Kidney (tissue), 14 donors: ENCODE data around the gene IFFO2. TPM values are rescaled to one million over a fixed set of nuclear protein-coding genes. Genes with fewer than 3 reads are reported as not detected.

ENCODE experiments used
- DNase-seq, 5 donors: peaks; one replicate each; pipeline ENCODE4 v3.0.0-alpha.2; 2013 to 2020
- FAIRE-seq: peaks from 2 replicates; lab custom pipeline; 2012; peaks lifted over from hg19 to GRCh38; lab: Jason Lieb, UNC
- H3K27ac ChIP-seq, 2 donors: one replicate each; pipeline ENCODE4 v1.7.0; 2013; ENCODE audit warnings: low read depth in 2 of 2, low read length in 2 of 2, inconsistent platforms in 1 of 2
- H3K27me3 ChIP-seq: one replicate; pipeline ENCODE4 v1.7.1; 2013; ENCODE audit warnings: low read length, inconsistent platforms; ENCODE audit not compliant: control insufficient read depth, insufficient read depth
- H3K36me3 ChIP-seq, 3 donors: one replicate each; pipeline versions ENCODE4 v1.7.0 to v1.7.1; 2013; ENCODE audit warnings: low read length in 3 of 3, control low read depth in 1 of 3, inconsistent platforms in 1 of 3; ENCODE audit not compliant: insufficient read depth in 3 of 3, control insufficient read depth in 2 of 3
- H3K4me1 ChIP-seq, 3 donors: one replicate each; pipeline versions ENCODE4 v1.7.0 to v1.7.1; 2013; ENCODE audit warnings: low read length in 3 of 3, inconsistent platforms in 1 of 3, low read depth in 1 of 3; ENCODE audit not compliant: control insufficient read depth in 2 of 3, insufficient read depth in 2 of 3
- H3K4me3 ChIP-seq, 3 donors: one replicate each; pipeline versions ENCODE4 v1.7.0 to v1.8.1; 2013; ENCODE audit warnings: low read length in 3 of 3, control low read depth in 1 of 3, inconsistent platforms in 1 of 3
- H3K9ac ChIP-seq, 3 donors: one replicate each; pipeline versions ENCODE4 v1.7.0 to v1.7.1; 2013; ENCODE audit warnings: low read length in 3 of 3, control low read depth in 1 of 3, inconsistent platforms in 1 of 3
- H3K9me3 ChIP-seq, 3 donors: one replicate each; pipeline versions ENCODE4 v1.7.0 to v1.7.1; 2013; ENCODE audit warnings: low read length in 3 of 3, control low read depth in 1 of 3, inconsistent platforms in 1 of 3; ENCODE audit not compliant: control insufficient read depth in 2 of 3, insufficient read depth in 1 of 3
- intact Hi-C: fragments of 100-400 bp; cut with DNase I; formaldehyde crosslinking; loops from one replicate; pipeline ENCODE4 v1.11.1; 2022
- polyA plus RNA-seq: library from polyadenylated mRNA; stranded (reverse); fragments of 350-450 nt; fragmentation: Illumina TruSeq; extraction: RNeasy Lipid Tissue Mini Kit (QIAGEN cat#74804); gene quantifications from one replicate; pipeline ENCODE4 v1.2.3, GENCODE V29; 2014; ENCODE audit warnings: low read depth, low replicate concordance; ENCODE audit not compliant: insufficient read depth
- total RNA-seq: library from RNA; stranded (reverse); fragmentation: NEBNext Ultra II Directional; extraction: Animal tissue kit (Norgen Biotek cat#: 25700); gene quantifications from one replicate; pipeline ENCODE4 v1.2.1, GENCODE V29; 2021
- TF ChIP-seq, protein P1 (sequence below): IDR thresholded peaks from 3 replicates; pipeline ENCODE4 v1.5.1; 2012; ENCODE audit warnings: mild to moderate bottlenecking, moderate library complexity, borderline replicate concordance; ENCODE audit not compliant: insufficient read depth; ENCODE audit errors: extremely low read depth
- donor health status: control.
- donor health status: control.
- donor health status: control.
- donor health status: control.
- donor health status: control.
- donor health status: DM: yes; HTN: yes; CAD: no.
- donor health status: Normal renal cell carcinoma (clear cell type).

The IFFO2 gene
- total and polyA plus RNA-seq, 2 donors from 2014 or later = 7.5 to 23.1 TPM

- no peak overlapping the region for H3K9ac ChIP-seq
- intact Hi-C loops = no loop called here
- H3K27ac ChIP-seq = no peak overlapping the region
- H3K36me3 ChIP-seq = no peaks in the 10 kb centered on the region
- H3K9me3 ChIP-seq = no peaks in the 10 kb centered on the region
- H3K27me3 ChIP-seq = no peaks in the 10 kb centered on the region
- FAIRE-seq (no peak), DNase-seq (no peak)
- H3K4me3 ChIP-seq = no peak overlapping the region
- TF ChIP-seq, protein P1, sequence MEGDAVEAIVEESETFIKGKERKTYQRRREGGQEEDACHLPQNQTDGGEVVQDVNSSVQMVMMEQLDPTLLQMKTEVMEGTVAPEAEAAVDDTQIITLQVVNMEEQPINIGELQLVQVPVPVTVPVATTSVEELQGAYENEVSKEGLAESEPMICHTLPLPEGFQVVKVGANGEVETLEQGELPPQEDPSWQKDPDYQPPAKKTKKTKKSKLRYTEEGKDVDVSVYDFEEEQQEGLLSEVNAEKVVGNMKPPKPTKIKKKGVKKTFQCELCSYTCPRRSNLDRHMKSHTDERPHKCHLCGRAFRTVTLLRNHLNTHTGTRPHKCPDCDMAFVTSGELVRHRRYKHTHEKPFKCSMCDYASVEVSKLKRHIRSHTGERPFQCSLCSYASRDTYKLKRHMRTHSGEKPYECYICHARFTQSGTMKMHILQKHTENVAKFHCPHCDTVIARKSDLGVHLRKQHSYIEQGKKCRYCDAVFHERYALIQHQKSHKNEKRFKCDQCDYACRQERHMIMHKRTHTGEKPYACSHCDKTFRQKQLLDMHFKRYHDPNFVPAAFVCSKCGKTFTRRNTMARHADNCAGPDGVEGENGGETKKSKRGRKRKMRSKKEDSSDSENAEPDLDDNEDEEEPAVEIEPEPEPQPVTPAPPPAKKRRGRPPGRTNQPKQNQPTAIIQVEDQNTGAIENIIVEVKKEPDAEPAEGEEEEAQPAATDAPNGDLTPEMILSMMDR = no peak
- H3K4me1 ChIP-seq = no peaks in the 10 kb centered on the region
Measured at GRCh38 chr1:18972991-18973390, 16.5 kb upstream of the IFFO2 start.

- TF ChIP-seq, protein P1 = peak; percentile 36
- no peak for DNase-seq
- Histone ChIP-seq H3K9ac (no peak overlapping the region), H3K27ac (no peak overlapping the region), H3K4me1 (no peaks in the 10 kb centered on the region), H3K27me3 (no peaks in the 10 kb centered on the region), H3K9me3 (no peaks in the 10 kb centered on the region), H3K4me3 (no peak overlapping the region), H3K36me3 (no peaks in the 10 kb centered on the region)
- FAIRE-seq = peak; percentile 15
- intact Hi-C loops = no loop called here
Measured at GRCh38 chr1:18972531-18972930, 16.1 kb upstream of the IFFO2 start.

DNA sequence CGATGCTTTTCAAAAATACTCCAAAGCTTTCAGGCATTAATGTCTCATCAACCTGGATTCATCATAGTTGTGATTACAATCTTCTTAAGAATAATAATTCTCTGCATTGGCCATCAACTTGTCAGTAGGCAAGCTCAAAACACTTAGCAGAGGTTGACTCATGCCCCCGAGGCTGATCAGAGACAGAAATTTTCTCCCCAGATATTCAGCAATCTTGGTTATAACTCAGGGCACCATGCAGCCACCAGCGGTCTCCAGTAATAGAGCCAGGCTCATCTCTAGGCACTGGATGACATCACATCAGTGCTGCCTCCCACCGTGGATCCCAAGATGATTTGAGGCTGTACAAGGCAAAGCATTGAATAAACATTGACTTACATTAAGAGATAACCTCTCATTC, 14.3 kb upstream of the IFFO2 start:
- intact Hi-C loops = no loop called here
- Histone ChIP-seq H3K4me3 (no peak overlapping the region), H3K27ac (no peak overlapping the region), H3K9ac (no peak overlapping the region), H3K4me1 (no peaks in the 10 kb centered on the region), H3K27me3 (no peaks in the 10 kb centered on the region), H3K36me3 (no peaks in the 10 kb centered on the region), H3K9me3 (no peaks in the 10 kb centered on the region)
- FAIRE-seq = no peak
- no peak for DNase-seq
- TF ChIP-seq, protein P1 = no peak

GRCh38 chr1:18970358-18970757, 13.9 kb upstream of the IFFO2 start:
- TF ChIP-seq, protein P1 = no peak
- FAIRE-seq (no peak), DNase-seq (no peak)
- Histone ChIP-seq H3K36me3 (no peaks in the 10 kb centered on the region), H3K9me3 (no peaks in the 10 kb centered on the region), H3K9ac (no peak overlapping the region), H3K4me3 (no peak overlapping the region), H3K27ac (no peak overlapping the region), H3K4me1 (no peaks in the 10 kb centered on the region), H3K27me3 (no peaks in the 10 kb centered on the region)
- intact Hi-C loops = no loop called here
